Stimulated activated CD4-positive, alpha-beta T cell treated with anti-CD3 and anti-CD28 coated beads, Interleukin-12 subunit alpha, Interleukin-12 subunit beta, amount 100 ng/mL, for 24 hours (primary cell): ENCODE results near the gene PRMT3.
"Not testable (repeated sequence)": the region's sequence is repeated elsewhere in the genome, so short reads cannot be mapped to it uniquely, and the experiment has no call there.

Experiments
- DNase-seq, 2 experiments: peaks; one replicate each; pipeline ENCODE4 v3.0.0-alpha.2; 2020; ENCODE audit warnings: low read depth in 2 of 2

PRMT3 gene

GRCh38 chr11:20457934-20458680 lies 70.6 kb downstream of the PRMT3 start:
- DNase-seq: no peak

DNA sequence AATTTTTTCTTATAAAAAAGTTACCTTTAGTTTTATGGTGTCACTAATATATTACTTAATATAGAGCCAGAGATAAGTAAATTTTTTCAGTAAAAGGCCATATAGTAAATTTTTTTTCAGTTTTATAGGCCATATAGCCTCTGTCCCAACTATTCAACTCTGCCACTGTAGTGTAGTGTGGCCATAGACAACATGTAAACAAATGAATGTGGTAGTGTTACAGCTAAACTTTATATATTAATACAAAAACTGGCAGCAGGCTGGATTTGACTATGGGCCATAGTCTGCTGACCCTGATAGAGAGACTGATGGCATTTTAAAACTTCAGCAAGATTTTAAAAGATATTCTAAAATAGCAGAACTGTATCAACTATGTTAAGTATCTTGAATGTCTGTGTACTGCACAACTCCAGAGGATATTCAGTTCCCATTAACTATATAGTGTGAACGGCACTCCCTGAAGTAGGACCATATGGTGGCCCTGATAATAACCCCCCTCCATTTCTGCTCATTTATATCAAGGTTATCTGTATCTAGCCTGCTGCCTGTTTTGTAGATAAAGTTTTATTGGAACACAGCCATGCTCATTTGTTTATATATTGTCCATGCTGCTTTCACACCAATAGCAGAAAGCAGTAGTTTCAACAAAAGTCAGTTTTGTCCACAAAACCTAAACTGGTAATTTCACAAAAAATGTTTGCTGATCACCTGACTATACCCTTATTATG lies 71.6 kb downstream of the PRMT3 start:
- no peak for DNase-seq

- no peak for DNase-seq
Measured at GRCh38 chr11:20459865-20460264, 72.3 kb downstream of the PRMT3 start.

DNA sequence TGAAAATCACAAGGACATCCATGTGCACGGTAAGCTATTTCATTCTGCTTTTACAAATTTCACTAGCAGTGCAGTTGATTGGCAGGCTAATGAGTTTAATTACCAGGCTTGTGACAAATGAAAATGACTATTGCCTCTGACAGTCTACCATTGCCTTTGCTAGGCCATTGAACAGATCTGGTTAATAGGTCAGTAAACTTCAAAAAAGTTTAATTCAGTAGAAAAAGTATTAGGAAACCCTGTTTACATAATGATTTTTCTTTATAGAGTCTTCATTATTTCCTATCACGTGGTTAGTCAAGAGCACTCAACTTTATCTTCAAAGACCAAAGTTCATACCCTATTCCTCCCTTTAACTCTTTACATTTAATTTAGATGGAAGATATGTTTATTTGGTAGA lies 77.0 kb downstream of the PRMT3 start:
- DNase-seq: no peak

- no peak for DNase-seq
Measured at GRCh38 chr11:20467487-20468185, 80.1 kb downstream of the PRMT3 start.

- DNase-seq: no peak
Measured at GRCh38 chr11:20470348-20470747, 82.8 kb downstream of the PRMT3 start.

- not testable (repeated sequence) for DNase-seq
Measured at GRCh38 chr11:20471929-20472328, 84.4 kb downstream of the PRMT3 start.

- no peak for DNase-seq
Measured at GRCh38 chr11:20474176-20474881, 86.8 kb downstream of the PRMT3 start.

DNA sequence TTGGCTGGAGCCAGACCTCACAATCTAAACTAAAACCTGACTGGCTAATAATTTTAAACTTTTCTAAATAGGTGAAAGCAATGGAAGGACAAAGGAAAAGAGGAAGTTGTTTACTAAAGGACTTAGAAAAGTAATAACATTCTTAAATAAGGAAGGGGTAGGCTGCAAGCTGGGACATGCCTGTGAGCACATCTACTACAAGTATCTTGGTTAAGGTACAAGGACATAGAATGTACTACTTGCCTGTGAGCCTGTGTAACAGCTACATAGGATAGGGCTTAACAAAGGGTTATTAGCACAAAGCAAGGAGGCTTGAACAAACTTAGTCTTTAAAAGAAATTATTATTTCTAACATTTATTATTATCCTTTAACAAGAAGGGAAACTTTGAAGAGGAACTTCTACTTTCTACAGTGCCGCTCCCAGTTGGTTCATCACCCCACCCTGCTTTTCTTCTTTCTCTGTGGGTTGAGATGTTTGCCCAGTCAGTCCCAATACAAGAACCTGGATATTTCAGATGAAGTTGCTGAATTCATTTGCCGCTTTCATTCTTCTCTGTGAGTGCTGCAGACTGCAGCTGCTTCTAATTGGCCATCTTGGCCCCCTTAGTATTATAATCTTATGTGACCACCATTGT lies 87.5 kb downstream of the PRMT3 start:
- DNase-seq: no peak

GRCh38 chr11:20477418-20478090 lies 90.0 kb downstream of the PRMT3 start:
- no peak for DNase-seq

DNA sequence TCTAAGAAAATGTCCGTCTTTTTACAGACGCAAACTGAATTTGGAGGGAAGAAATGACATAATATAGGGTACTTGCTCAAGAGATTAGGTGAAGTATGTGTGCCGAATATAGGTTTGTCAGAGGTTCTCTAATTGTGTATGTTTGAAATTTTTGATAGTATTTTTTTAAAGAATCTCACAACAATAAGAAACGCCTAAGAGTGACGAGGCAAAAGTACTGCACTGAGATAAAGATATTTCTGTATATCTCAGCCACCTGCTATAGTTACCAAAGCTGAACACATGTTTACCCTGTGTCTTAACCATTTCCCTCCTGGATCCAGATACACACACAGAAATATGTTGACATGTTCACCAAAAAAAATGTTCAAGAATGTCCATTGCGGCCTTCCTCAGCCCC lies 92.0 kb downstream of the PRMT3 start:
- DNase-seq: no peak

- no peak for DNase-seq
Measured at GRCh38 chr11:20483931-20484330, 96.4 kb downstream of the PRMT3 start.

GRCh38 chr11:20484416-20484815 lies 96.9 kb downstream of the PRMT3 start:
- not testable (repeated sequence) for DNase-seq

- no peak for DNase-seq
Measured at GRCh38 chr11:20488352-20488751, 100.8 kb downstream of the PRMT3 start.

GRCh38 chr11:20489948-20490347 lies 102.4 kb downstream of the PRMT3 start:
- DNase-seq: no peak

- DNase-seq: no peak
Measured at GRCh38 chr11:20493340-20493739, 105.8 kb downstream of the PRMT3 start.

DNA sequence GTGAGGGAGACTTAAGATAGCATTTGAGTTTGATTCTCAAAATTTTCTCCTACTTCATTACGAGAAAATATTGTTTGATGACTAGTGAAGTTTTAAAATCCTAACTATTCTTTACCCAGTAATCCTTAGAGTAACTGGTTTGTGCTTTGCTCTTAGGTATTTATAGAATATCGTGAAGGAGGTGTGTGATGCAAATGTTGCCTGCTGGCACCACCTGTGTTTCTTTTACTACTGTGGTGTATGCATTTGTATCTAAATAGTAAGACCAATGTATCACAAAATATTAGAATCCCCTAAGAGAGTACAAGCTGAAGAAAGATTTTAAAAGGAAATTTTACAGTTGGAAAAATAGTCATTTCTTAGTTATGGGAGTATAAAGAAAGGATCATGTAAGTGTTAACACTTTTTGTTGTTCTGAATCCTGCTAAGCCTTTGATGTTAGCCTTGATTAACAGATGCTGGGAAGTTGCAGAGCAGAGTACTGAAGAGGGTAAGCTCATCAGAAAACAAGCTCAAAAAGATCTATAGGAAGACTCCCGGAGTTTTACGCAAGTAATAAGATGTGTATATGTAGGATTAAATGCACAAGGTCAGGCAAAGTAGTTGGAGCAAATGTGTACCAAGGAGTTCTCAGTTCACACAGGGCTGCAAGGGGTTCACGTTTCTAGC lies 109.7 kb downstream of the PRMT3 start:
- DNase-seq: no peak

DNA sequence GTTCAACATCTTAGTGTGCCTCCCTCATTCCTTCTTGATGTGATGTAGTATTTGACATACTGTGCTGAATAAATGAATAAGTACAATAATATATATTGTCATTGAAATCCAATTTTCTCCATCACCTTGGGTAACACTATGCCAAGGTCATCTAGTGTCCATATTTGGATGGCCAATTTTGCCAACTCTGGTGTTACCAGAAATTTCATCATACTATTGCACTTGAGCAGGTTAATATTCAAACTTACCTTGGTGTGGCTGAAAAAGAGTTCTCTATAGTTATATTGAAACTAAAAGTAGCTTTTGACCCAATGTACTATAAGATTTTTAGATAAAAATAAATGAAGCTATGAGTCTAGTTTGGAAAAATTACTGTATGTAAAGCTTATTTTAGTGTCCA lies 113.7 kb downstream of the PRMT3 start:
- no peak for DNase-seq

DNA sequence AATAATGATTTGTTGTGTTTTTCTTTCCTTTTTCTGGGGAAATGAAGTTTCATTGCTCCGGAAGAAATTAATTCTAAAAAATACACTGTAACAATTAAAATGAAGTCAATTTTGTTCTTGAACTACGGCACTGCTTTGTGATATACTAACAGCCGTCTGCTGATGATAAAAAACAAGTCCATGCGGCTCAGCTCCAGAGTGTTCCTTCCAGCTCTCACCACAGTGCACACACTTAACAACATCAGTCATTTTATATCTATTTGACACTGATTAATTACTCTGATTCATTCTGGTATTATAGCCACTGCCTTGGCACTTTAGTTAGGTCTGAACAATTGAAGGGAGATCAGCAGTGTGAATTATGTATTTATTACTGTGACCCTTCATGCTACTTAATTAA lies 114.5 kb downstream of the PRMT3 start:
- DNase-seq: no peak

- no peak for DNase-seq
Measured at GRCh38 chr11:20511982-20512381, 124.5 kb downstream of the PRMT3 start.

GRCh38 chr11:20512869-20513268 lies 125.4 kb downstream of the PRMT3 start:
- no peak for DNase-seq
